OCI-LY7 (cell line): Measurements from ENCODE around the gene SSTR5. TPM values are rescaled to one million over a fixed set of nuclear protein-coding genes. Genes with fewer than 3 reads are reported as not detected.

Source experiments
- BruUV-seq: library from RNA; stranded (reverse); fragments of 400-500 nt; replicated peaks from 2 replicates; lab custom pipeline; 2021; lab: Mats Ljungman, UMichigan
- CTCF ChIA-PET: fragments of 300-600 bp; sonication (Branson Sonifier 250); formaldehyde crosslinking; loops from one replicate; lab custom pipeline; 2022; ENCODE audit warnings: antibody characterized with exemption; ENCODE audit not compliant: unreplicated experiment; lab: Charles Lee
- POLR2A ChIA-PET: fragments of 300-600 bp; sonication (Branson Sonifier 250); formaldehyde crosslinking; loops from one replicate; lab custom pipeline; 2022; ENCODE audit warnings: antibody characterized with exemption; lab: Charles Lee
- DNase-seq: peaks from one replicate; pipeline ENCODE4 v3.0.0-alpha.2; 2015; ENCODE audit warnings: low spot score
- H2AFZ ChIP-seq: fragments of 200-600 bp; sonication (generic), shearing (Covaris generic); 2 replicates; pipeline ENCODE4 v1.6.1; 2014; ENCODE audit warnings: mild to moderate bottlenecking, antibody characterized with exemption, low read length, moderate library complexity
- H3K27ac ChIP-seq: fragments of 200-600 bp; sonication (generic); 2 replicates; pipeline ENCODE4 v1.5.1; 2014; ENCODE audit warnings: mixed run types, low read depth, mild to moderate bottlenecking, moderate library complexity, low read length, inconsistent platforms; ENCODE audit not compliant: poor library complexity, severe bottlenecking
- H3K36me3 ChIP-seq: fragments of 200-600 bp; sonication (generic); 2 replicates; pipeline ENCODE4 v1.6.1; 2014; ENCODE audit warnings: mild to moderate bottlenecking, antibody characterized with exemption, low read length, moderate library complexity, mixed read lengths; ENCODE audit not compliant: insufficient read depth
- H3K4me1 ChIP-seq: fragments of 200-600 bp; sonication (generic); 2 replicates; pipeline ENCODE4 v1.5.1; 2014; ENCODE audit warnings: mild to moderate bottlenecking, low read length; ENCODE audit not compliant: insufficient read depth, poor library complexity, severe bottlenecking
- H3K4me2 ChIP-seq: fragments of 200-600 bp; sonication (generic); 2 replicates; pipeline ENCODE4 v1.6.1; 2014; ENCODE audit warnings: mild to moderate bottlenecking, low read length
- H3K4me3 ChIP-seq: fragments of 200-600 bp; sonication (generic); 2 replicates; pipeline ENCODE4 v1.5.1; 2014; ENCODE audit warnings: mild to moderate bottlenecking, low read depth, low read length; ENCODE audit not compliant: poor library complexity, severe bottlenecking
- H3K79me2 ChIP-seq: fragments of 200-600 bp; sonication (generic); 2 replicates; pipeline ENCODE4 v1.6.1; 2016; ENCODE audit warnings: low read depth, mild to moderate bottlenecking, low read length, moderate library complexity, mixed read lengths; ENCODE audit not compliant: insufficient read depth
- H3K9me2 ChIP-seq: fragments of 200-600 bp; sonication (generic); 2 replicates; pipeline ENCODE4 v1.6.1; 2016; ENCODE audit warnings: mild to moderate bottlenecking, low read length, mixed read lengths; ENCODE audit not compliant: insufficient read depth
- H3K9me3 ChIP-seq: fragments of 200-600 bp; sonication (generic); 2 replicates; pipeline ENCODE4 v1.6.1; 2014; ENCODE audit warnings: mild to moderate bottlenecking, mixed run types, low read length, mixed read lengths
- H4K20me1 ChIP-seq: fragments of 200-600 bp; sonication (generic); 2 replicates; pipeline ENCODE4 v1.6.1; 2014; ENCODE audit warnings: mild to moderate bottlenecking, antibody characterized with exemption, low read length, moderate library complexity, mixed read lengths; ENCODE audit not compliant: insufficient read depth
- CTCF ChIP-seq: fragments of 200-600 bp; sonication (generic); conservative IDR thresholded peaks from 2 replicates; pipeline ENCODE4 v1.5.1; 2014; ENCODE audit warnings: mild to moderate bottlenecking, antibody characterized with exemption, low read length, moderate library complexity, mixed read lengths
- EZH2phosphoT487 ChIP-seq: fragments of 200-600 bp; sonication (generic); IDR thresholded peaks from 2 replicates; pipeline ENCODE4 v1.6.1; 2018; ENCODE audit warnings: low read depth, borderline replicate concordance, mild to moderate bottlenecking, mixed run types, antibody characterized with exemption, low read length, moderate library complexity, mixed read lengths
- intact Hi-C: fragments of 100-400 bp; cut with micrococcal nuclease; formaldehyde crosslinking; loops from one replicate; pipeline ENCODE4 v1.10.0; 2022; ENCODE audit not compliant: unreplicated experiment
- total RNA-seq, 2 experiments: library from RNA; depleted of rRNA in 1 of 2; stranded (reverse); fragments of >200 nt in 1 of 2; shearing (Covaris generic) in 1 of 2; gene quantifications; 2 replicates each; pipeline ENCODE4 v1.2.3, GENCODE V29; 2014 to 2022

The SSTR5 gene
- total RNA-seq, 2 experiments from 2014 or later, result not detected

DNA sequence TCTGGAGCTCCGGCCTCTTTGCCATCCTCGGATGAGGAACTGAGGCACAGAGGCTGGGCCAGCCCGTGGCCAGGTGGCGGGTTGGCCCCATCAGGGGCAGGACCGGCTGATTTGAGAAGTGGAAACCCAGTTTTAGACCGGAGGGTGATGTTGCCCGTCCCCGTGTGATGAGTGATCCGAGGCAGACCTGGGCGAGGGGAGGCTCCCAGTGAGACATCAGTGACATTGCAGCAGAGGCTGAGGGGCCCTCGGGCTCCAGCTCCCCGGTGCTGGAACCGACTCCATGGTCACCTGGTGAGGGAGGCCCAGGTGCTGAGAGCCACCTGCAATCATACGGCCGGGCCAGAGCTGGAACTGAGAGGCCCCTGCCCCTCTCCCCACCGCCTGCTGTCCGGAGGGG lies 53.5 kb downstream of the SSTR5 start:
- DNase-seq, result no peak
- Histone ChIP-seq H3K27ac (no peak overlapping the region), H3K9me3 (no peaks in the 10 kb centered on the region), H2AFZ (no peak overlapping the region), H3K9me2 (no peaks in the 10 kb centered on the region), H3K4me3 (no peak overlapping the region), H4K20me1 (no peaks in the 10 kb centered on the region), H3K36me3 (no peaks in the 10 kb centered on the region), H3K79me2 (no peaks in the 10 kb centered on the region), H3K4me2 (no peak overlapping the region), H3K4me1 (no peaks in the 10 kb centered on the region)
- ChIA-PET CTCF (no interaction called here), POLR2A (no interaction called here)
- TF ChIP-seq CTCF (no peak), EZH2phosphoT487 (no peak)
- intact Hi-C loops, result no loop called here
- no TSS peak for BruUV-seq

- intact Hi-C loops, result no loop called here
- TF ChIP-seq EZH2phosphoT487 (no peak), CTCF (no peak)
Measured at GRCh38 chr16:1126586-1126985, 54.0 kb downstream of the SSTR5 start.

DNA sequence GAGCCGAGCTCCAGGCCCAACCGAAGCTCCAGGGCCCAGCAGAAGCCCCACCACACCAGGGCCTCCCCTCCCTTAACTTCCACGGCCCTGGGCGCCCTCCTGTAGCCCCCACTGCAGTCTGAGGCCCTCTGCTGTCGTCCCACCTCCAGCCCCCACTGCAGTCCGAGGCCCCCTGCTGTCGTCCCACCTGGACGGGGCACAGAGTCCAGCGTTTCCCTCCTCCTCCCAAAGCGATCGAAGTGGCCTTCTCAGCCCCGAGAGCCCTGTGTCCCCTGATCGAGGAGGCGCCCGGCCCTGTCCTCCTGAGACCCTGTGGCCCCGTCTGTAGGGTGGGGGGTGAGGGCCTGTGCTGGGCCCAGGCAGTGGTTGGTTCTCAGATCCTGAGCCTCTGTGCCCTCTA lies 54.6 kb downstream of the SSTR5 start:
- no peaks in the 10 kb centered on the region for H3K79me2 ChIP-seq
- intact Hi-C loops, result no loop called here
- TF ChIP-seq CTCF (no peak), EZH2phosphoT487 (no peak)
- H2AFZ ChIP-seq, result no peak overlapping the region
- H3K4me3 ChIP-seq, result no peak overlapping the region
- H3K4me1 ChIP-seq, result no peaks in the 10 kb centered on the region
- no peaks in the 10 kb centered on the region for H3K9me3 ChIP-seq
- no peak overlapping the region for H3K4me2 ChIP-seq
- H3K36me3 ChIP-seq, result no peaks in the 10 kb centered on the region
- no TSS peak for BruUV-seq
- DNase-seq, result no peak
- ChIA-PET POLR2A (no interaction called here), CTCF (no interaction called here)
- no peak overlapping the region for H3K27ac ChIP-seq
- H3K9me2 ChIP-seq, result no peaks in the 10 kb centered on the region
- H4K20me1 ChIP-seq, result no peaks in the 10 kb centered on the region

More at GRCh38 chr16:1126586-1126985, 54.0 kb downstream of the SSTR5 start:
- Histone ChIP-seq H2AFZ (no peak overlapping the region), H3K4me2 (no peak overlapping the region), H3K4me3 (no peak overlapping the region), H4K20me1 (no peaks in the 10 kb centered on the region), H3K9me2 (no peaks in the 10 kb centered on the region), H3K4me1 (no peaks in the 10 kb centered on the region), H3K79me2 (no peaks in the 10 kb centered on the region), H3K27ac (no peak overlapping the region), H3K9me3 (no peaks in the 10 kb centered on the region), H3K36me3 (no peaks in the 10 kb centered on the region)
- CTCF ChIA-PET, result no interaction called here
- no TSS peak for BruUV-seq
- DNase-seq, result no peak
- POLR2A ChIA-PET, result no interaction called here
